Neural cell (in vitro differentiated cells): ENCODE measurements around the gene TPSAB1. TPM values are rescaled to one million over a fixed set of nuclear protein-coding genes. Genes with fewer than 3 reads are reported as not detected.

Experiments
- H2AFZ ChIP-seq: fragments of 200-600, 300-800 bp; sonication (generic), shearing (Covaris generic); 2 replicates; pipeline ENCODE4 v1.6.0; 2014; ENCODE audit warnings: low read depth, mild to moderate bottlenecking, antibody characterized with exemption, low read length, moderate library complexity
- H3F3A ChIP-seq: fragments of 200-600 bp; shearing (Covaris generic); 2 replicates; pipeline ENCODE4 v1.6.1; 2016; ENCODE audit warnings: mild to moderate bottlenecking, moderate library complexity, mixed read lengths, antibody characterized with exemption, low read length; ENCODE audit not compliant: insufficient read depth, poor library complexity, severe bottlenecking
- H3K27ac ChIP-seq: fragments of 200-600, 300-800 bp; sonication (generic), shearing (Covaris generic); 2 replicates; pipeline ENCODE4 v1.5.1; 2014; ENCODE audit warnings: mild to moderate bottlenecking, low read length, moderate library complexity
- H3K27me3 ChIP-seq: fragments of 300-800, 200-600 bp; sonication (generic), shearing (Covaris generic); 2 replicates; pipeline ENCODE4 v1.6.0; 2014; ENCODE audit warnings: mild to moderate bottlenecking, low read depth, low read length, moderate library complexity; ENCODE audit not compliant: insufficient read depth
- H3K36me3 ChIP-seq: fragments of 300-800, 200-600 bp; sonication (generic), shearing (Covaris generic); 2 replicates; pipeline ENCODE4 v1.5.1; 2014; ENCODE audit warnings: mild to moderate bottlenecking, antibody characterized with exemption, low read length, moderate library complexity; ENCODE audit not compliant: insufficient read depth
- H3K4me2 ChIP-seq: fragments of 300-800, 200-600 bp; sonication (generic), shearing (Covaris generic); 2 replicates; pipeline ENCODE4 v1.6.0; 2014; ENCODE audit warnings: mild to moderate bottlenecking, low read length
- H3K4me3 ChIP-seq: fragments of 300-800, 200-600 bp; sonication (generic), shearing (Covaris generic); 2 replicates; pipeline ENCODE4 v1.5.1; 2014; ENCODE audit warnings: mild to moderate bottlenecking, low read length, moderate library complexity
- H3K79me2 ChIP-seq: fragments of 200-600 bp; shearing (Covaris generic); replicated peaks from 2 replicates; pipeline ENCODE4 v1.6.0; 2014; ENCODE audit warnings: mild to moderate bottlenecking, low read length, moderate library complexity; ENCODE audit not compliant: insufficient read depth
- H3K9ac ChIP-seq: fragments of 300-800, 200-600 bp; sonication (generic), shearing (Covaris generic); 2 replicates; pipeline ENCODE4 v1.6.1; 2016; ENCODE audit warnings: mild to moderate bottlenecking, low read length, mixed read lengths
- H3K9me2 ChIP-seq: fragments of 200-600 bp; shearing (Covaris generic); 2 replicates; pipeline ENCODE4 v1.6.1; 2016; ENCODE audit warnings: mild to moderate bottlenecking, low read length, mixed read lengths; ENCODE audit not compliant: insufficient read depth
- H3K9me3 ChIP-seq: fragments of 200-600, 300-800 bp; sonication (generic), shearing (Covaris generic); 2 replicates; pipeline ENCODE4 v1.6.1; 2016; ENCODE audit warnings: mild to moderate bottlenecking, mixed run types, low read length, moderate library complexity, mixed read lengths
- H4K20me1 ChIP-seq: fragments of 200-600 bp; shearing (Covaris generic); 2 replicates; pipeline ENCODE4 v1.6.1; 2016; ENCODE audit warnings: mild to moderate bottlenecking, mixed run types; ENCODE audit not compliant: insufficient read depth
- EP300 ChIP-seq: fragments of 450-650 bp; conservative IDR thresholded peaks from 2 replicates; pipeline ENCODE4 v1.6.1; 2014; ENCODE audit warnings: antibody characterized with exemption, mild to moderate bottlenecking, moderate library complexity; ENCODE audit not compliant: poor library complexity, severe bottlenecking
- EZH2 ChIP-seq: fragments of 200-600, 300-800 bp; shearing (Covaris generic), sonication (generic); IDR thresholded peaks from 2 replicates; pipeline ENCODE4 v1.6.1; 2014; ENCODE audit warnings: antibody characterized with exemption, low read length, borderline replicate concordance, mild to moderate bottlenecking; ENCODE audit not compliant: insufficient read depth, poor library complexity, severe bottlenecking
- MXI1 ChIP-seq: fragments of 450-650 bp; conservative IDR thresholded peaks from 2 replicates; pipeline ENCODE4 v1.6.1; 2014; ENCODE audit warnings: antibody characterized with exemption, mild to moderate bottlenecking; ENCODE audit not compliant: poor library complexity, severe bottlenecking
- POLR2AphosphoS5 ChIP-seq: IDR thresholded peaks from 2 replicates; pipeline ENCODE4 v1.6.1; 2012
- RAD21 ChIP-seq: fragments of 450-650 bp; conservative IDR thresholded peaks from 2 replicates; pipeline ENCODE4 v1.6.1; 2014; ENCODE audit warnings: antibody characterized with exemption, mild to moderate bottlenecking, moderate library complexity
- SMC3 ChIP-seq: fragments of 450-650 bp; conservative IDR thresholded peaks from 2 replicates; pipeline ENCODE4 v1.6.1; 2014; ENCODE audit warnings: antibody characterized with exemption, mild to moderate bottlenecking, moderate library complexity; ENCODE audit not compliant: poor library complexity
- TAF1 ChIP-seq: IDR thresholded peaks from 2 replicates; pipeline ENCODE4 v1.6.1; 2012; ENCODE audit warnings: low read depth
- polyA plus RNA-seq: library from polyadenylated mRNA; depleted of rRNA; stranded (reverse); fragments of >200 nt; gene quantifications from 2 replicates; pipeline ENCODE4 v1.2.3, GENCODE V29; 2014
- TF ChIP-seq, protein P1 (sequence below): fragments of 450-650 bp; IDR thresholded peaks from 2 replicates; pipeline ENCODE4 v1.5.1; 2014; ENCODE audit warnings: antibody characterized with exemption, mild to moderate bottlenecking, moderate library complexity; ENCODE audit not compliant: poor library complexity, severe bottlenecking
- TF ChIP-seq, protein P2 (sequence below): IDR thresholded peaks from 2 replicates; pipeline ENCODE4 v1.6.1; 2012; ENCODE audit warnings: borderline replicate concordance

Gene TPSAB1
- polyA plus RNA-seq, 1 donor from 2014 or later, result not detected

DNA sequence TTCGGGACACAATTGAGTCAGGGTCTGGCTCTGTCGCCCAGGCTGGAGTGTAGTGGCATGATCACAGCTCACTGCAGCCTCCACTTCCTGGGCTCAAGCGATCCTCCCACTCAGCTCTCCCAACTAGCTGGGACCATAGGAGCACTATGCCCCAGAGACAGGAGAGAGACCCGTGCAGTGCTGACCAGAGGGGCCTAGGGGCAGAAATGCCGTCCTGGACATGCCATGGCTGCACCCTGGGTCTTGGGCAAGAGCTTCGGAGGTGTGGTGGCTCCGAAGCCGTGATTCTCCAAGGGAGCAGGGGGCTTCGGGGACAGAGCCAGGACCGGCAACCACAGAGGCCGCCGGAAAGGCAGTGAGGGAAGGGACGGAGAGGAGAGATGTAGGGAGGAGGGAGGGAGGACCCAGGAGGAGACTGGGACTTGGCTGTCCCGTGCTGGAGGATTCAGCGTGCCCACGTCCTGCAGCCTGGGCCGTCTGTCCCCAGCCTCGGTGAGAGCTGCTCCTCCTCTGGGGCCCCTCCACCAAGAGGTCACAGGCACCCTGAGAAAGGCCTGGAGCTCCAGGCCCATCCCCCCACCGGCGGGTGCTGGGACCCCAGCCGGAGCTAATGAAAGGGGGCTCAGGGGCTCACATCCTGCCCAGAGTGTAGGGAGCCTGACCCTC is 37.2 kb downstream of the TPSAB1 start:
- H3K9me2 ChIP-seq, result no peaks in the 10 kb centered on the region
- H3K27ac ChIP-seq, result no peak overlapping the region
- no peaks in the 10 kb centered on the region for H3K9me3 ChIP-seq
- H3F3A ChIP-seq, result no peaks in the 10 kb centered on the region
- H3K9ac ChIP-seq, result no peak overlapping the region
- H4K20me1 ChIP-seq, result no peaks in the 10 kb centered on the region
- no peak overlapping the region for H3K4me3 ChIP-seq
- no peaks in the 10 kb centered on the region for H3K36me3 ChIP-seq
- TF ChIP-seq SMC3, result no peak
- no peak for TF ChIP-seq MXI1
- TF ChIP-seq, protein P1, sequence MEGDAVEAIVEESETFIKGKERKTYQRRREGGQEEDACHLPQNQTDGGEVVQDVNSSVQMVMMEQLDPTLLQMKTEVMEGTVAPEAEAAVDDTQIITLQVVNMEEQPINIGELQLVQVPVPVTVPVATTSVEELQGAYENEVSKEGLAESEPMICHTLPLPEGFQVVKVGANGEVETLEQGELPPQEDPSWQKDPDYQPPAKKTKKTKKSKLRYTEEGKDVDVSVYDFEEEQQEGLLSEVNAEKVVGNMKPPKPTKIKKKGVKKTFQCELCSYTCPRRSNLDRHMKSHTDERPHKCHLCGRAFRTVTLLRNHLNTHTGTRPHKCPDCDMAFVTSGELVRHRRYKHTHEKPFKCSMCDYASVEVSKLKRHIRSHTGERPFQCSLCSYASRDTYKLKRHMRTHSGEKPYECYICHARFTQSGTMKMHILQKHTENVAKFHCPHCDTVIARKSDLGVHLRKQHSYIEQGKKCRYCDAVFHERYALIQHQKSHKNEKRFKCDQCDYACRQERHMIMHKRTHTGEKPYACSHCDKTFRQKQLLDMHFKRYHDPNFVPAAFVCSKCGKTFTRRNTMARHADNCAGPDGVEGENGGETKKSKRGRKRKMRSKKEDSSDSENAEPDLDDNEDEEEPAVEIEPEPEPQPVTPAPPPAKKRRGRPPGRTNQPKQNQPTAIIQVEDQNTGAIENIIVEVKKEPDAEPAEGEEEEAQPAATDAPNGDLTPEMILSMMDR, result no peak
- no peak for TF ChIP-seq TAF1
- no peak for TF ChIP-seq EZH2
- no peak for TF ChIP-seq EP300
- TF ChIP-seq, protein P2, sequence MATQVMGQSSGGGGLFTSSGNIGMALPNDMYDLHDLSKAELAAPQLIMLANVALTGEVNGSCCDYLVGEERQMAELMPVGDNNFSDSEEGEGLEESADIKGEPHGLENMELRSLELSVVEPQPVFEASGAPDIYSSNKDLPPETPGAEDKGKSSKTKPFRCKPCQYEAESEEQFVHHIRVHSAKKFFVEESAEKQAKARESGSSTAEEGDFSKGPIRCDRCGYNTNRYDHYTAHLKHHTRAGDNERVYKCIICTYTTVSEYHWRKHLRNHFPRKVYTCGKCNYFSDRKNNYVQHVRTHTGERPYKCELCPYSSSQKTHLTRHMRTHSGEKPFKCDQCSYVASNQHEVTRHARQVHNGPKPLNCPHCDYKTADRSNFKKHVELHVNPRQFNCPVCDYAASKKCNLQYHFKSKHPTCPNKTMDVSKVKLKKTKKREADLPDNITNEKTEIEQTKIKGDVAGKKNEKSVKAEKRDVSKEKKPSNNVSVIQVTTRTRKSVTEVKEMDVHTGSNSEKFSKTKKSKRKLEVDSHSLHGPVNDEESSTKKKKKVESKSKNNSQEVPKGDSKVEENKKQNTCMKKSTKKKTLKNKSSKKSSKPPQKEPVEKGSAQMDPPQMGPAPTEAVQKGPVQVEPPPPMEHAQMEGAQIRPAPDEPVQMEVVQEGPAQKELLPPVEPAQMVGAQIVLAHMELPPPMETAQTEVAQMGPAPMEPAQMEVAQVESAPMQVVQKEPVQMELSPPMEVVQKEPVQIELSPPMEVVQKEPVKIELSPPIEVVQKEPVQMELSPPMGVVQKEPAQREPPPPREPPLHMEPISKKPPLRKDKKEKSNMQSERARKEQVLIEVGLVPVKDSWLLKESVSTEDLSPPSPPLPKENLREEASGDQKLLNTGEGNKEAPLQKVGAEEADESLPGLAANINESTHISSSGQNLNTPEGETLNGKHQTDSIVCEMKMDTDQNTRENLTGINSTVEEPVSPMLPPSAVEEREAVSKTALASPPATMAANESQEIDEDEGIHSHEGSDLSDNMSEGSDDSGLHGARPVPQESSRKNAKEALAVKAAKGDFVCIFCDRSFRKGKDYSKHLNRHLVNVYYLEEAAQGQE, result no peak
- TF ChIP-seq RAD21, result no peak
- no peak for TF ChIP-seq POLR2AphosphoS5
- H3K4me2 ChIP-seq, result no peak overlapping the region
- no peak overlapping the region for H2AFZ ChIP-seq
- no peaks in the 10 kb centered on the region for H3K27me3 ChIP-seq
- H3K79me2 ChIP-seq, result no peaks in the 10 kb centered on the region

DNA sequence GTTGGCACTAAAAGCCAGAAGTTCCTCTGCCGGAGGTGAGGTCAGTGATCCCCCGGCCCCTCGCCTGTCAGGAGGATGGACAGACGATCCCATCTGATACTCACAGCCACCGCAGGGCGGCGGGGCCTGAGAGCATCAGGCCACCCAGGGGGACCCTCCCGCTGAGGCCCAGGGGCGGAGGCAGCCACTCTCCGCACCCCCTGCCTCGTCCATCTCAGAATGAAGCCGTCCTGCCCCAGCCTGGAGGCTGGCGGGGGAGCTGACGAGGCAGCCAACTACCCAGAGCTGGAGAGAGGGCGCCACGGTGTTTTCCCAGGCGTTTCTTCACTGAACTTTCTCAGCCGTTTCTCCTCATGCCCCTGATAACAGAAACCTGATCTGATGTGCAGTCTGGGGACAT is 38.0 kb downstream of the TPSAB1 start:
- Histone ChIP-seq H3K9me3 (no peaks in the 10 kb centered on the region), H3F3A (no peaks in the 10 kb centered on the region), H3K4me3 (no peak overlapping the region), H3K9me2 (no peaks in the 10 kb centered on the region), H3K79me2 (no peaks in the 10 kb centered on the region), H3K36me3 (no peaks in the 10 kb centered on the region), H3K27ac (no peak overlapping the region), H3K27me3 (no peaks in the 10 kb centered on the region), H3K4me2 (no peak overlapping the region), H3K9ac (no peak overlapping the region), H4K20me1 (no peaks in the 10 kb centered on the region), H2AFZ (no peak overlapping the region)
- TF ChIP-seq EZH2 (no peak), MXI1 (no peak)
